SK-N-SH treated with all-trans-retinoic acid at 6 μM for 48 hours (cell line): ENCODE data around the gene MIPEP.
"Not testable (repeated sequence)": the region's sequence is repeated elsewhere in the genome, so short reads cannot be mapped to it uniquely, and the experiment has no call there.

Experiments used
- ARNTL ChIP-seq: fragments of 450-650 bp; formaldehyde crosslinking; IDR thresholded peaks from 2 replicates; pipeline ENCODE4 v1.5.0; 2020; ENCODE audit warnings: low read depth, mild to moderate bottlenecking, moderate library complexity, borderline replicate concordance
- CREB5 ChIP-seq: fragments of 250-450 bp; sonication (Bioruptor Pico); IDR thresholded peaks from 2 replicates; pipeline ENCODE4 v1.5.1; 2020; ENCODE audit warnings: low read depth, mild to moderate bottlenecking, moderate library complexity
- ISL1 ChIP-seq: fragments of 250-450 bp; sonication (Bioruptor Pico); IDR thresholded peaks from 2 replicates; pipeline ENCODE4 v2.1.2; 2022; ENCODE audit warnings: mild to moderate bottlenecking, moderate library complexity
- RARB ChIP-seq: fragments of 250-450 bp; sonication (Bioruptor Pico); IDR thresholded peaks from 2 replicates; pipeline ENCODE4 v1.8.0; 2021; ENCODE audit warnings: mild to moderate bottlenecking, moderate library complexity
- TOX ChIP-seq: fragments of 250-450 bp; sonication (Bioruptor Pico); IDR thresholded peaks from 2 replicates; pipeline ENCODE4 v1.8.0; 2021; ENCODE audit warnings: mild to moderate bottlenecking, moderate library complexity, borderline replicate concordance
- ZFP3 ChIP-seq: fragments of 250-450 bp; sonication (Bioruptor Pico); IDR thresholded peaks from 2 replicates; pipeline ENCODE4 v1.5.0; 2020; ENCODE audit warnings: mild to moderate bottlenecking, moderate library complexity
- ZFP30 ChIP-seq: fragments of 450-650 bp; formaldehyde crosslinking; IDR thresholded peaks from 2 replicates; pipeline ENCODE4 v1.5.0; 2022; ENCODE audit warnings: mild to moderate bottlenecking, moderate library complexity
- ZNF70 ChIP-seq: fragments of 450-650 bp; formaldehyde crosslinking; IDR thresholded peaks from 2 replicates; pipeline ENCODE4 v1.5.0; 2020; ENCODE audit warnings: mild to moderate bottlenecking, moderate library complexity
- ZNF8 ChIP-seq: fragments of 450-650 bp; formaldehyde crosslinking; IDR thresholded peaks from 2 replicates; pipeline ENCODE4 v1.5.0; 2020; ENCODE audit warnings: mild to moderate bottlenecking, moderate library complexity
- TF ChIP-seq, protein P1 (sequence below): fragments of 250-450 bp; sonication (Bioruptor Pico); IDR thresholded peaks from 2 replicates; pipeline ENCODE4 v1.5.0; 2020; ENCODE audit warnings: mild to moderate bottlenecking, moderate library complexity

DNA sequence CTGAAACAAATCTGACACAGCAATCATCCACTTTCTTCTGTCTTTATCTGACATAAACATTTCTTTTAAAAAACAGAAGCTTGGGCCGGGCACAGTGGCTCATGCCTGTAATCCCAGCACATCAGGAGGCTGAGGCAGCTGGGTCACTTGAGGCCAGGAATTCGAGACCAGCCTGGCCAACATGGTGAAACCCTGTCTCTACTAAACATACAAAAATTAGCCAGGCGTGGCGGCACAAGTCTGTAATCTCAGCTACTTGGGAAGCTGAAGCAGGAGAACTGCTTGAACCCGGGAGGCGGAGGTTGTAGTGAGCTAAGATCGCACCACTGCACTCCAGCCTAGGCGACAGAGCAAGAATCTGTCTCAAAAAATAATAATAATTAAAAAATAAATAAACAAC, 127.4 kb downstream of the MIPEP start:
- TF ChIP-seq ISL1; ZNF8; ZFP30 (CRISPR knock-in tag); RARB (CRISPR knock-in tag); ZFP3 (CRISPR knock-in tag); CREB5 (CRISPR knock-in tag); ARNTL (CRISPR knock-in tag); TOX (CRISPR knock-in tag); ZNF70 (CRISPR knock-in tag): not testable (repeated sequence)
- TF ChIP-seq, protein P1, sequence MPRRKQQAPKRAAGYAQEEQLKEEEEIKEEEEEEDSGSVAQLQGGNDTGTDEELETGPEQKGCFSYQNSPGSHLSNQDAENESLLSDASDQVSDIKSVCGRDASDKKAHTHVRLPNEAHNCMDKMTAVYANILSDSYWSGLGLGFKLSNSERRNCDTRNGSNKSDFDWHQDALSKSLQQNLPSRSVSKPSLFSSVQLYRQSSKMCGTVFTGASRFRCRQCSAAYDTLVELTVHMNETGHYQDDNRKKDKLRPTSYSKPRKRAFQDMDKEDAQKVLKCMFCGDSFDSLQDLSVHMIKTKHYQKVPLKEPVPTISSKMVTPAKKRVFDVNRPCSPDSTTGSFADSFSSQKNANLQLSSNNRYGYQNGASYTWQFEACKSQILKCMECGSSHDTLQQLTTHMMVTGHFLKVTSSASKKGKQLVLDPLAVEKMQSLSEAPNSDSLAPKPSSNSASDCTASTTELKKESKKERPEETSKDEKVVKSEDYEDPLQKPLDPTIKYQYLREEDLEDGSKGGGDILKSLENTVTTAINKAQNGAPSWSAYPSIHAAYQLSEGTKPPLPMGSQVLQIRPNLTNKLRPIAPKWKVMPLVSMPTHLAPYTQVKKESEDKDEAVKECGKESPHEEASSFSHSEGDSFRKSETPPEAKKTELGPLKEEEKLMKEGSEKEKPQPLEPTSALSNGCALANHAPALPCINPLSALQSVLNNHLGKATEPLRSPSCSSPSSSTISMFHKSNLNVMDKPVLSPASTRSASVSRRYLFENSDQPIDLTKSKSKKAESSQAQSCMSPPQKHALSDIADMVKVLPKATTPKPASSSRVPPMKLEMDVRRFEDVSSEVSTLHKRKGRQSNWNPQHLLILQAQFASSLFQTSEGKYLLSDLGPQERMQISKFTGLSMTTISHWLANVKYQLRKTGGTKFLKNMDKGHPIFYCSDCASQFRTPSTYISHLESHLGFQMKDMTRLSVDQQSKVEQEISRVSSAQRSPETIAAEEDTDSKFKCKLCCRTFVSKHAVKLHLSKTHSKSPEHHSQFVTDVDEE (CRISPR knock-in tag) = not testable (repeated sequence)
